Stimulated activated CD8-positive, alpha-beta memory T cell treated with anti-CD3 and anti-CD28 coated beads, Interleukin-4, amount 100 ng/mL, for 4 hours (primary cell): Measurements from ENCODE around the gene HOXA5.

Source experiments
- DNase-seq, 2 donors: peaks; one replicate each; pipeline ENCODE4 v3.0.0-alpha.2; 2020; ENCODE audit warnings: low read depth in 2 of 2, low spot score in 1 of 2

HOXA5 gene

DNA sequence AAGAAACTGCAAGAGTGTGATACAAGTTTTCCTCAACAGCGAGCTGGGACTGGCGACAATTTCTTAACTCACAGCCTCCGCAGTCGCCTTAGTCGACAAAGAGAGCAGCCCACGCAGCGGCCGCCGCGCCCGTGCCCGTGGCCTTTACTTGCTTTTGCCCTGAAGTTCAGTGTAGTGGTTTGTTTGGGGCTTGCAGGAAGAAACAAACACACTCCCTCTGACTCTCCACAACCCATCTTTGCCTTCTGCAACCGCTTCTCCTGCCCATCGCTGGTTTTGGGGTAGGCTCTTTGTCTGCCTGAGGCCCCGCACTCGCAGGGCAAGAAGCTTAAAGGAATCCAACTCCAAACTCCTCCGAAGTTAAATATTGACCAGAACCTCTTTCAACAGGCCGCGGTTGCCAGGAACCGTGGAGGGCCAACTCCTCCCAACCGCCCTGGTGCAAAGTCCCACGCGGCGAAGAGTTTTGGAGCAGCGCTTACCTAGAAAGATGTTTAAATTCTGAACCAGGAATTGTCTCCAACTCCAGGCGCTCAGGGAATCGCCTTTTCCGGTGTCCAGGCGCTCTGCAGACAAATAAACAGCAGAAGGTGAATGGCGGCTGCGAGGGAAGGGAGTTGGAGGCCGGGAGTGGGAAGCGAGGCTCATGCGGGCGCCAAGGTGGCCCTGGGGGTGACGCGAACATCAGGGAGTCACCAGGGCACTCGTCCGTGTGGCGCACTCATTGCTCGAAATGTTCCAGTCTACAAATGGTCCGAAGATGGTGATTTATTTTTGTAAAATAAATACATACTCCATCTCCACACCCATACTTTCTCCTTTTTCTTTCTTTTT, 21.2 kb downstream of the HOXA5 start:
- no peak for DNase-seq

- no peak for DNase-seq
Observed at GRCh38 chr7:27121684-27122076, 21.8 kb downstream of the HOXA5 start.

DNA sequence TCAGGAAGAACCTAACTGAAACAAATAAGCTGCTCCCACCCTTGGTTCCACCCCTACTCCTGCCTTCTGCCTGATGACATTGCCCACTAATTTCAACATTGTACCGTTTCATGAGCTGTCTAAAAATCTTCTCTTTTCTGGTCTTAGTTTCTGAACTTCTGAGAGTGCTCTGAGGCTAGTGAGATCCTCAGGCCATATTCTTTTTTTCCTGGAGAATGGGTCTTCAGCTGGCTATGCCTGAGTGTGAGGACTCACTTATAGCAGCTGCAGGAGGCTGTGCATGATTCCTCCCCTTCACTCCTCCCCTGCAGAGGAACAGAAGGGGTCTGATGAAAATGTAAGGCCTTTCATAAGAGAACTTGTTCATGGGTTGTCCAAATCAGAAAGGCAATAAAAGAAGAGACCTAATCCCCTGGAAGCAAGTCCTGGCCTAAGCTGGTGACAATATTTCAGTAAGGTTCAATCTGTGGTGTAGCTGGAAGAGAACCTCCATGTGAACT, 24.0 kb downstream of the HOXA5 start:
- no peak for DNase-seq

- no peak for DNase-seq
Observed at GRCh38 chr7:27118580-27118979, 24.9 kb downstream of the HOXA5 start.

DNA sequence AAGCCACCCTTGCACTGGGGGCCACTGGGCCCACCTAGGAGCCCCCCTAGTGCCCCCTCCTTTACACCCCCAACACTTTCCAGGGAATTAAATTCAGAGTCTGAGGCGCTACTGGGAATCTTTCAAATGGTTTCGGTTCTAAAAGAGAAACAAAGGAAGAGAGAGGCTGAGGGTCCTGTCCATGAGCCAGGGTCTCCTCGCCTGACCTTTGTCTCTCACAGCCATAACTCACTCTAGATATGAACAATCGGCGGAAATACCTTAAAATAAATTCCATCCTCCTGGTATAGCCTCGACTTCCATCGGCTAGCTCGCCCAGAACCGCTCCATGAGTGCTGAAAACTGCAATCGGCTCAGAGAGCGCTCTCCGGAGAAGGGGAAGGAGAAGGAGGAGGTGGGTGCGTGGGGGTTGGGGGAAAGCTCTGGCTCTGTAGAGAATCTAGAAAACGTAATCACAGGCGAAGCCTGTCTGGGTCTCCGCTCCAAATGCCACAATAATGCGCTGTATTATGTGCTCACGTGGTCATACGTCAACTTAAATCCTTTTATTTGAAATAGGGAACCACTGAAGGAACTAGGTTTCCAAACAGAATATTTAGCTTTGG, 25.5 kb downstream of the HOXA5 start:
- no peak for DNase-seq

- no peak for DNase-seq
Observed at GRCh38 chr7:27116962-27117886, 26.3 kb downstream of the HOXA5 start.

- DNase-seq, result no peak
Observed at GRCh38 chr7:27116031-27116961, 27.2 kb downstream of the HOXA5 start.

GRCh38 chr7:27115221-27116026, 28.1 kb downstream of the HOXA5 start:
- DNase-seq, result no peak

- DNase-seq, result no peak
Observed at GRCh38 chr7:27114881-27115220, 28.6 kb downstream of the HOXA5 start.

DNA sequence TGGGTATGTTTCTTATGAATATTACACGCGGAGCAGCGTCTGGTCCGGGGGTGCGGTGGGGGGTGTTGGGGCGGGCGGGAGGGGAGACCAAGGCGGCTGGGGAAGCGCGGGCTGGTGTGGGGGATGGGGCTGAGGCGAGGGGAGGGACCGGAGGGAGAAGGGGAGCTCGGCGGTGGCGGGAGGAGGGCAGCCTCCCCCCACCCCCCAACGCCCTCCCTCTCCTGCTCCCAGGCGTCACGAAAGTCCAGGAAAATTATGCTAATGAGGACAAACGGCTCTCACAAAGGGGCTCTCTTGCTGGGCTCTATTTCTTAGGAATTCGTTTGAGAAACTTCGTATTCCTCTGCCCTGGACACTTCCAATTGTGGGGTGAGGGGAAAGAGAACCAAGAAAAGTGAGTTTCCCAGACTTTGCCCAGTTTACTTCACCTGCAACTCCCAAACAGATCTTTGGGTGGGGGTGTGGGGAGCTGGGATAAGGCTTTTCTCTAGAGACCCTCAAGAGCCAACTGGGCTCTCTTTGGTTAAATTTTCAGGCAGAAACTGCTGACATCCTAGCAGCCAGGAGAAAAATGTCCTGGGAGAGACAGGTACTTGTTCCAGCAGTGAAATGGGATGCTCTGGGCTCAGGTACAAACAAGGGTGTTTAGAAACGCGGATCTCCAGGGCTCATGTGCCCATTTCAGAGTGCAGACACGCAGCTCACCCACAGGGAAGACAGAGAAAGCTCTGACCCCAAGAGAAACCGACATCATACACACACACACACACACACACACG, 29.3 kb downstream of the HOXA5 start:
- DNase-seq, result no peak

DNA sequence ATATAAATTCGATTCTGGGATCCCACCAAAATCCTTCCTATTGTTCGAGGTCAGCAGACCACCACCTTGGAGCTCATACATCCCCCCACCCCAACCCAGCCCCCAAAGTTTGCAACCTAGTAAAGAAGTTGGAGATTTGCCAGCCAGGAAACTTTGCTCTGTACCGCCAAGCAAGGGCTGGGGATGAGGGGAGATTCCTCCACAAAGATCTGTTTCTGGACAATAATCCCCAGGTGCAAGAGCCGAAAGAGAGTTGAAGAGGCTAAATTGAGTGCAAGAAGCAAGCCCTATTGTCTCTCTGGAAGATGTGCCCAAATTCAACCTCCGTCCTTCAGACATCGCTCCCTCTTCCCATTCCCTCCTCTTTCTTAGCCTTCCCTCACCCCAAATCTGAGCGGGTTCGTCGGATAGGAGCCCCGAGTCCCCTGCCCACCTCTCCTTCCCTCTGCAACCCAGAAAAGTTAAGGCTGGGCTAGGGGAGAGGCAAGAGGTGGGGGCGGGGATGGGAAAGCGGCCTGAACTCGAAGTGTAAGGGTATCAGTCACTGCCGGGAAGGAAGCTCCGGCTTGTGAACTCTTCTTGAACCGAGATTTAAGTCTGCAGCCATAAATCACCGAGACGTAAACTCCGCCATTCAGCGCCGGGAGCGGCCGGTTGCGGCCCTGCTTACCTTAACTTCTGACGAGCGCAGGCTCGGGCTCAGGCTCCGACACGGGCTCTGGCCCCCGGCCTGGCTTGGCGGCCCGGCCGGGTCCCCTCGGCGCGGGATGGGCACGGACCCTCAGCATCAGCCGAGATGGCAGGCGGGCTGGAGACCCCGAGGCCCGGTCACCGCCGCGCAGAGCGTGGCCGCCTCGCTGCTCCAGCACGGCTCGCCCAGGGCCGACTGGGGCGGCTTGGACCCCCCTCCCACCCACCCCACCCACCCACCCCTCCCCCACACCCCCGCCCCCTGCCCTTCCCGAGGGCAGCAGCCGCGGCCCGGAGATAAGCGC, 30.2 kb downstream of the HOXA5 start:
- no peak for DNase-seq

- no peak for DNase-seq
Observed at GRCh38 chr7:27112361-27112760, 31.1 kb downstream of the HOXA5 start.

DNA sequence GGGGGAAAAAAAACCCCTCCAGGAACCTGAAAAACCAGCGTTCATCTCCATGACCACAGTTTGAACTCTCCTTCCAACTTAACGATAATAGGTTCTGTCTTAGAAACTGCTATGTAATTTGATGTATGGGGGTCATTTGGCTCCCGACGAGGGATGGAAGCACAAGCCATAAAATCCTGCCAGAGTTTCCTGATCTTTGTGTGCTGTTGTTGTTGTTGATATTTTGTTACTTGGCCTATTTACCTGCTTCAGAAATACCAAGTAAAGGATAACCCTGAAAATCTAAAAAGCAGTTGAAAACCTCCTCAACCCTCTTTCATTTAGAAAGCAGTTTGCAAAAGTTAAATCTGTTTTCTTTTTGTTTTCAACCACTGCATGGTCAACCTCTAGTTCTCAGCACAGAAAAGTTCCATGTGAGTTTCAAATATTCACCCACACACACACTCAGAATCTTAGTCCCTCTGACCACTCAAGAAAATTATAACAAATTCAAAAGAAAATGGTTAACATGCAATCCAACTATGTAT, 31.7 kb downstream of the HOXA5 start:
- DNase-seq, result no peak

DNA sequence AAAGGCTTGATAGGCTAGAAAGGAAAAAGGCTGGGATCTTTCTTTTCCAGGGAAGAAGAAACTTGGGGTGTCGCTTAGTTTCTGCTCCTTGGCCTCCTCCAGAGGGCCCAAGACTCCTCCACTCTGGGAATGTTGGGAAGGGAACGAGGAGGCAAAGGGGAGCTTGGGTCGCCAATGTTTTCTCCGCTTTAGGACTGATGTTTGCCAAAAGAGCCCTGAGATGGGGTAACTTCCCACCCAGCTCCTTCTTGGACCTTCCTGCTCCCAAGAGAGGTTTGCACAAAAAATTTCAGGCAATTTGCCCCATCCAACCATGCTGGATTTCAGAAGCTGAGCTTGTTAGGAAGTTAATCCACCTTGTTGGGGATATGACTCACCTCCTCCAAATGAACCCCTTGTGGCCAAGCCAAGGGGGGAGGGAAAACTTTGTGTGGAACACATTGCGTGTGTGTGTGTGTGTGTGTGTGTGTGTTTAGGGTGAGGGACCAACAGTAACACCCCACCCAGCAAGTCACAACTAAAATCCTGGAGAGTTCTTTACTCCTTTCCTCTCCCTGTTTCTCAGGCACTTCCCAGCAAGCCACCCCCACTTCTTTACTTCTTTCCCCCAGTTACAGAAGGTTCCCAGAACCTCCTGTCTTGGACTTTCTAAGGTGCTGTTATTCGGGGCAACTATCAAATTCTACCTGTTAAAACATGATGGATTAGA, 32.3 kb downstream of the HOXA5 start:
- DNase-seq, result no peak

DNA sequence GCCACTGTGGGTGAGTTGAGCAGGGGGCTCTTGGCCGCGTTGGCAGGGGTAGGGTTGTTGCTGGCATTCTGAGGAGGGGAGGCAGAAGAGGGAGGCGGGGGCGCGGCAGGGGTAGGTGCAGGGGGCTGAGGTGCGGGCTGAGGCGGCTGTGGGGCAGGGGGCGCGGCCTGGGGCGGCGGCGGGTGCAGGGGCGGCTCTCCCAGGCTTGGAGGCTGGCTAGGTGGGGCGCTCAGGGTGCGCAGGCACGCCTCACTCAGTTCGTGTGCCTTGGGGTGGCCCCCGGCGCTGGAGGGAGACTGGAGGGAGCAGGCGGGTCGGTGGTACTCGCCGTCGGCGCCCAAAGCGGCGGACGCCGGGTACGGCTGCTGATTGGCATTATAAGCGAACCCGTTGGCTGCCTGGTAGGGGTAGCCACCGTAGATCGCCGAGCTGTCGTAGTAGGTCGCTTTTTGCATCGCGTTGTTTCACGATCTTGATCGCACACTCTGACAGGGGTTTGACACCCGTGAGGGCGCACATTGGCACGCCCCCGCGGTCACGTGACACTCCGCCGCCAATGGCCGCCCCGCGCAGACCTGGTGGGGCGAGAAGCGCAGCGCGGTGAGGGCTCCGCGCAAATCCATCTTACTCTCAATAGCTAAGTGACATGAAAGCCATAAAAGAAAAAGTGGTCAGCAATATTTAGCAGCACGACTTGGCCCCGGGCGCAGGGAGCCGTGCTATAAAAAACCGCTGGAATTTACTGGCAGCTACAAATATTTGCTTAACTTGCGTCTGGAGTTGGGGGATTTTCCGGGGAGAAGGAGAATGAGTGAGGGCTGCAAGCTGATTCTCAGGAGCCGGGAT, 33.1 kb downstream of the HOXA5 start:
- DNase-seq, result no peak
